Urothelium cell line (cell line): ENCODE measurements around the gene CDCA7L.
"Not testable (repeated sequence)": the region's sequence is repeated elsewhere in the genome, so short reads cannot be mapped to it uniquely, and the experiment has no call there.

ENCODE experiments used
- DNase-seq: peaks from one replicate; pipeline ENCODE4 v3.0.0; 2011; ENCODE audit warnings: low spot score, mixed read lengths
- FAIRE-seq: peaks from 2 replicates; lab custom pipeline; 2011; peaks lifted over from hg19 to GRCh38; lab: Jason Lieb, UNC

CDCA7L gene

DNA sequence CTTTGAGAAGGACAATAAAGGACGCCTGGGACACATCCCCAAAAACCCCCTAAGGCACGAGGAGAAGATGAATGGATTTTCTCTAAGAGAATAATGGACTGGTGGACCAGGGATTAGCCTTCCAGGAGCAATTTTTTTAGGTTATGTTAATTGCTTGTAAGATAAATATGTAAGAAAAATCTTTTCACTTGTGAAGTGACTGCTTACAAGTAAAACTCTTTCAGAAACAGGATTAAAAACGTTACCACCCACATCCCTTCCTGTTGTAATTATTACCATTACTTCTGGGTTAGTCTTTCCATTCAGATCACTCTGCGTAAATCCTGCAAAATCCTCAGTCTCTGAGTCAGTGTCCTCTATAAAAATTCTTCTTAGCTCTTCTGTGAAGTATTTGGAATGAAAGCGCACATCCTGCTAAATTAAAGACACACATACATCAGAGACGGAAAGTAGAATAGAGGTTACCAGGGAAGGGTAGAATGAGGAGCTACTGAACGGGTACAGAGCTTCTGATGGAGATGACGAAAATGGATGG lies 34.3 kb downstream of the CDCA7L start:
- FAIRE-seq (no peak), DNase-seq (no peak)

- no peak for DNase-seq
- no peak for FAIRE-seq
Observed at GRCh38 chr7:21910253-21910652, 35.4 kb downstream of the CDCA7L start.

DNA sequence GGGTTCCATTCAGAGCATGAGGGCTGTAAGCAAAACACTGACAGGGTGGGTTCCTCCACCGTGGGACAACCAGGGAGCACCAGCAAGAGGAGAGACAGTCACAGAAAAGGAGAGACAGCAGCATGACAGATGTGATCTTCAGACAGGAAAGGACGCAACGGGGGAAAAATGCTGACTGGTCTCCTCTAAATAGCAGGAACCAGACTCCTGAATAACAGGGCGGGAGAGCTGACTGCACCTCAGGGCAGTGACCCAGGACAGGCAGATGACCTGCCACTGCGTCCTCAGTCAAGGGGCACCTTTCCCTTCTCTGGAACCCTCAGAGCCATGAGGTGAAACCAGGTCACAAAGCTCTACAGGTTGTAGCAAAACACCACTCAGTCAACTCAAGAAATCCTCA lies 37.0 kb downstream of the CDCA7L start:
- DNase-seq, result no peak
- FAIRE-seq, result no peak

DNA sequence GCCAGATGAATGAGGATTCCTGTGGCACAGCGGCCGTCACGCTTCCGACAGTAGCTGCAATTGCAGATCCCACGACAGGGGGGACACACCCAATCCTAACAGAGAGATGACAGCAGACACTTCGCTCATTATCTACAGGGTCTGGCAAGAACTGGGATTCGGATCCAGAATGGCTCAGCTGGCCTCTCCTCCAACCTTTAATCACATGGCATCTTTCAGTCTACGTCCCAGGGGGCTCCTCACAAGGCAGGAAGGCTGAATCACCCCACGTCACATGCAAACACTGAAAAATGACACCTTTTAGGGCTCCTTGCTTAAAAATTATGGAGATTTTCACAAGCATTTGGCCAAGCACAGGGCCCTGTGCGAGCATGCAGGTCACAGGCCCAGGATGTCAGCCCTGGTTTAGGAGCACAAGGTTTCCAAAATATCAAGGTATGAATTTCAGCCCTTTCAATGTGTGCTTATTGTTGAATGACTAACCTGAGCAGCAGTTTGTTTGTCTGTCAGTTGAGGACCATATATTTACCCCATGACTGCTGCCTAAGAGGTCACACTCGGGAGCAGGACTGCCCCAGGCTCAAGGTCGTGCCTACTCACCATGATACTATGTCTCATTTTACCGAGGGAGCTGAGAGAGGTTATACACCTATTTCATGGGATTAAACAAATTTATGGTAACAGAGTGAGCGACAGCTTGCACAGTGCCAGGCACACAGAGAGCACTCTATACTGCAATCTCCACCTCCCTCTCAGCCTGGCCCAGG lies 42.5 kb downstream of the CDCA7L start:
- FAIRE-seq, result no peak
- no peak for DNase-seq

DNA sequence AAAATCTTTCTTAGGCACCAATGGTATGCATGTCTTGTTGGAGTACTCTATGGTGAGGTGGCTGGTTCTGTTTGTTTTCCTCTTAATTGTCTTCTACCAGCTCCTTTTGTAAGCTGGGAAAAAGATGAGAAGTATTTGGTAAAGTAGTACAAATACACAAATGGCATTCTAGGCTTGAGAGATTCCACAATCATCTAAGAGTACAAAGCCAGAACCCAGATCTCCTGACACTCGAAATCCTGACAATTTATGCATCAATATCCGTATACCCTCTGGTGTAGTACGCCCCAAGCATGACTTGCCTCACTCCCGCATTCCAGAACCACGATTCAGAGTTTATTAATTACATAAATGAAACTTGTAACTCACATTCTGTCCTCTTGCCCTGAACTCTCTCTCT lies 43.5 kb downstream of the CDCA7L start:
- DNase-seq, result no peak
- FAIRE-seq, result no peak

DNA sequence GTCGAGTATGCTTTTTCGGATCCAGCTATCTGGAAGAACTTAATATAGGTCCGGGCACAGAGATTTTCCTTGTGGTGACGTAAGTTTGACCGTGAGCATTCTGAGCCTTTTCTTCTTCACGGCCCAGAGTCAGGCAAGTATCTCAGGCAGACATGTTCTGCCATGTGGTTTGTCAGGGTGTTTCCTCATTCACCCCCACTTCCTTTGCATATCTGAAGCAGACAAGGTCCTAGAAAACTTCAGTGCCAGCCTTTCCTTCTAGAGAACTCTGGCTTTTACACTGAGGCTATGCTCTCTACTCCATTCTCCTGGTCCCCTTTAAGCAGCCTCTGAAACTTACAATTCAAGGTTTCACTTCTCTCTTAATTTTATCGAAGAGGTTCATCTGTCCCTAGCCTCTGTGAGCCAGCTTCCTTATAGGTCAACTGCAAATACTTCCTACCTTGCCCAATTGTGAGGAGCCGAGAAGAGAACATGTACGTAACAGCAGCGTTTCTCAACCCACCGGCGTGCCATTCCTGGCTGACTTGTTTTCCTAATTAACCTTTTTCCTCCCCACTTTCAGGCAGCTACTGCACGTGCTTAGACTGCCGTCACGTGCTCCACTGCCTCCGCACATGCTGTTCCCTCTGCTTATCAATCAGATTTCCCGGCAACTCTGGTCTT lies 47.3 kb downstream of the CDCA7L start:
- no peak for FAIRE-seq
- DNase-seq, result no peak

DNA sequence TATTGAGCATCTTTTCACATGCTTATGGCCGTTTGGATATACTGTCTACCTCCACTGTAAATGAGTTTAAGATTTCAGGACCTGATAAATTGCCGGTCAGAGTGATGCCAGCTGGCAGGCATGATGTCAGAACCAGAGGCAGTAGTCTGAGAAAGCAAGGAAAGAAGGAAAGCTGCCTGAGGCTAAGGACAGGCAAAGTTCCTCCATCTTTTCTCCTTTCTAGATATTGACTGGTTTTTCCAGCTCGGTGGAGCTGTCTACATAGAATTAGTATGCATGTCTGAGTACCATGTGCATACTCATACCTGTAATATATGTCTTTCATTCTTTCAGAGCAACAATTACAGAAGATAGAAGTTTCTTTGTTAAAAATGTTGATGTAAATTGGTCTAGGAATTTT lies 52.3 kb downstream of the CDCA7L start:
- no peak for DNase-seq
- FAIRE-seq, result no peak

- FAIRE-seq (no peak), DNase-seq (no peak)
Observed at GRCh38 chr7:21891291-21891690, 54.4 kb downstream of the CDCA7L start.

- DNase-seq (no peak), FAIRE-seq (no peak)
Observed at GRCh38 chr7:21887779-21888178, 57.9 kb downstream of the CDCA7L start.

GRCh38 chr7:21887353-21887752 lies 58.3 kb downstream of the CDCA7L start:
- FAIRE-seq, result no peak

DNA sequence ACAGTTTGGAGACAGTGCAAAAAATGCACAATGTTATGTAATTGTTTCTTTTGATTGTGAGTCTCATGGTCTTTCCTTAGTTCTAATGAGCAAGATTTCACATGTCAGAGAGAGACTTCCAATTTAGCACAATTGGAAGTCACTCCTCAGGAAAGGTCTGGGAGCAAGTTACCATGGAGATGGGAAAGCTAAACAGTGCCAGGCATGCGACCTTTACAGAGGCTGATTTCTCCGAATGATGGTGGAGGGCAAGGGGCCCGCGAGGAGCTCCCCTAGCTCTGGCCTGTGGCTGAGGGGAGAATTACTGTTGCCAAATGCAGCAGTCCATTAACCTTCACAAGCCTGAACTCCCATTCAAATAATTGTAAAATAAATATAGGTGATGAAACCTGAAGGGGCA lies 59.3 kb downstream of the CDCA7L start:
- FAIRE-seq, result no peak
- DNase-seq, result no peak

More at GRCh38 chr7:21887353-21887752, 58.3 kb downstream of the CDCA7L start:
- DNase-seq, result no peak

DNA sequence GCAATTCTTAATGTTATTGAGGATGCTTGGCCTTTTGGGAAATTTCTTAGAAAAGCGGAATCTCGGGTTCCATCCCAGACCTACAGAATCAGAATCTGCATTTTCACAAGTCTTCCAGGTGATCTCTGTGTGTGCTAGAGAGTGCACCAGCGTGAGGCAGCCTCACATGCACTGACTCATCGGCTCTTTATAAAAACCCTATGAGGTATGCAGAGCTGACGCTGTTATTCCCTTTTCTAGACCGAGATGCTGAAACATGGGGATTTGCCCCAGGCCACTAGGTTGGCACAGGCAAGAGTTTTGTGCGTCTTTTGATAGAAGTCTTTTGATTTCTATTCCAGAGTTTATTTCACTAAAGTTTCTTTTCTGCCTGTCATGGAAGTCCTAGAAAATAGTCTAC lies 61.2 kb downstream of the CDCA7L start:
- FAIRE-seq (no peak), DNase-seq (no peak)

GRCh38 chr7:21883501-21883900 lies 62.2 kb downstream of the CDCA7L start:
- not testable (repeated sequence) for DNase-seq, FAIRE-seq

- FAIRE-seq, result no peak
- no peak for DNase-seq
Observed at GRCh38 chr7:21883069-21883468, 62.6 kb downstream of the CDCA7L start.

DNA sequence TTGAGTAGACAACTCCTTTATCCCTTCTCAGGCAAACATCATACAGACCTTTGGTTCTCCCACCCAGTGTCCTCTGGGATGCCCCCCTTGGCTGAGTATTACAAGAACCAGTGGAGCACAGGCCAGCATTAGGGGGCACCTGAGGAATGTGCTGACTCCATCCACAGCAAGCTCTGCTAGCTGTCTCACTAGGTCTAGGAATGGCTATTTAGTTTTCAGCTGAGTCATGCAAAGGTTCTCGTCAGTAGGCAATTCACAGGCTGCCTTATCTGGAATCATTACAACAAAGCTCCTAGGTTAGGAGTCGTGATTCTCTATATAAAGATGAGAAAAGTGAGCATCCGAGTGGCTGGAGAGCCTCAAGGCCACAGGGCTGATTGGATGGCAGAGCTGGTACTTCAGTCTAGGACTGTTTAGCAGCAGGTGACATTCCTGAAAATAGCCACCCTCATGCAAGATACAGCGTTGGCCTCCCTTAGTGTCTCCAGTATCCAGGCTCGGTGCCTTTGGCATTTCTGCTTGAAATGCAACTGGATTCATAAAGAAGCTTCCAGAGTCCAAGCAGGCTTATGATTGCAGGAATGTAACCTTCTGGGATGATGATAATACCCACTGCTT lies 75.8 kb downstream of the CDCA7L start:
- DNase-seq (no peak), FAIRE-seq (no peak)

DNA sequence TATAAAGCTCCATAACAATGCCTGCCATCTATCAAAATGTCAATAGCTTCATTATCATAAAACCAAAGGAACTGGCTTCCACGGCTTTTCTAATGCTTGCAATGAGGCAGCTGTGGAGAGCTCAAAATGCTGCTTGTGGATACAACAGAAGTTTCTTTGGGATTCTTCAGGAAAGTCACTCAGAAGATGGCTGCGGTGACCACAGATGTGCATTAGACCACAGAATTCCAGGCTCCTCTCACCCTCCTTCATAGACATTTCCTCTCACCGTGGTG lies 77.2 kb downstream of the CDCA7L start:
- FAIRE-seq (no peak), DNase-seq (no peak)

DNA sequence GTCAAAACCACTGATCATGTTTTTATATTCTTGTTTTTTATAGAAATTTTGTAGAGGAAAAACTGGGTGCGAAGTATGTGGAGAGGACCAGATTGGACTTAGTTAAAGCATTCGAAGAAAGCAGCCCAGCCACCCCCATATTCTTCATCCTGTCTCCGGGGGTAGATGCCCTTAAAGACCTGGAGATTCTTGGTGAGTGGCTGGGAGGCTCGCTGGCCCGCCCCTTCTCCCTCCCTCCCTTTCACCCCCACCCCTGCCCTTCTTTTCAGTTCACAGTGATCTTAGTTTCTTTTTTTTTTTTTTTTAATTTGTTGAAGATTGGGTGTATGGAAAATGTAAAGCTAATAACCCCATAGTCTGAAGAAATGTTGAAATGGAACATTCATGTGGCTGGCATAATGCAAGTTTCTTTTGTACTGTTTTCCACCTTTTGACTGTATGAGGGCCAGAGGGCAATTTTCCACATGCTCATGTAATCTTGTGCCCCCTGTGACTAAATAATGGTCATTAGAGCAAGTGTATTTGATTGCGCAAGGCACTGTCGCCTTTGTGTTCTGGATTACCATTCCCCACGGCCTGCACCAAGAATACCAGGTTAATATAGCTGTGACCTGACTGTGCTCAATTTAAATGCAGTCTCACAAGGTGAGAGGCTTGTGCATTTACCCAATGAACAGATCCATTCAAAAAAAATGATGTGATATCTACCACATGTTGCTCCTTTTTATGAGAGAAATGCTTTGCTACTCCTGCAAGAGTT lies 77.7 kb downstream of the CDCA7L start:
- DNase-seq, result no peak
- FAIRE-seq, result no peak

- DNase-seq (no peak), FAIRE-seq (no peak)
Observed at GRCh38 chr7:21867226-21867625, 78.5 kb downstream of the CDCA7L start.

- DNase-seq (no peak), FAIRE-seq (no peak)
Observed at GRCh38 chr7:21866731-21867130, 79.0 kb downstream of the CDCA7L start.

- not testable (repeated sequence) for FAIRE-seq, DNase-seq
Observed at GRCh38 chr7:21865631-21866204, 80.0 kb downstream of the CDCA7L start.

DNA sequence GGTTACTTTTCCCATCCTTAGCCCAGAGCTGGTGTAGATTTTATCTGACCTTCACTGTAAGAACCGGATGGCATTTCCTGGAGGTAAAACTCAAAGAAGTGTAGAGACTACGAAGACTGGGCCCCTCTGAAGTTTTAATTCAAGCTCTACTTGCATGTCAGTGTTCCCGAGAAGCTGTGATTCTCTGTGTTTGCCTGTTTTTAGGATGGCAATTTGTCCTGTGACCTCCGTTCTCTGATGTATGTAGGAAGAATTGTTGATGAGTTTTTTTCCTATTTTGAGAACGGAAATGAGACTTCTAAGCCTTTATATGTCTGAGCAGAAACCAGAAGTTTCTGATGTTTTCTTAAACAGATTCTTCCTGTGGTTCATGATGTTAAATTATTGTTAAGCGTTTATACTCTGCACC lies 94.1 kb downstream of the CDCA7L start:
- FAIRE-seq, result no peak

More for the DNA sequence above, 94.1 kb downstream of the CDCA7L start:
- no peak for DNase-seq
